GM12891 (cell line): ENCODE results near the gene PEA15.

ENCODE experiments used
- POLR2A ChIP-seq: IDR thresholded peaks from 2 replicates; pipeline ENCODE4 v1.6.1; 2011; ENCODE audit warnings: low read depth, low read length, control low read depth
- POLR2AphosphoS5 ChIP-seq: IDR thresholded peaks from 2 replicates; pipeline ENCODE4 v1.6.1; 2011; ENCODE audit warnings: low read depth, low read length, control low read depth
- TAF1 ChIP-seq: IDR thresholded peaks from 2 replicates; pipeline ENCODE4 v1.6.1; 2011; ENCODE audit warnings: low read depth, low read length, control low read depth

- TF ChIP-seq POLR2A (no peak), TAF1 (no peak), POLR2AphosphoS5 (no peak)
Observed at GRCh38 chr1:160264795-160265307, 59.7 kb downstream of the PEA15 start.
